ENCODE results near the gene OR11G2.
"Not testable (repeated sequence)": the region's sequence is repeated elsewhere in the genome, so short reads cannot be mapped to it uniquely, and the experiment has no call there.

The OR11G2 gene

GRCh38 chr14:20180486-20180885 lies 10.2 kb upstream of the OR11G2 start:
- Histone ChIP-seq H3K4me3 (ENCODE audit: low read length in 2 of 2) (no peak overlapping the region), H3K27ac (ENCODE audit: low read length) (no peak overlapping the region), H3K9me3 (ENCODE audit: control insufficient read depth in 2 of 2, low read length in 2 of 2) (no peaks in the 10 kb centered on the region), H3K36me3 (ENCODE audit: control insufficient read depth in 2 of 2, insufficient read depth in 2 of 2, low read length in 2 of 2) (no peaks in the 10 kb centered on the region), H3K27me3 (ENCODE audit: control insufficient read depth in 1 of 2, insufficient read depth in 2 of 2, low read length in 2 of 2) (no peaks in the 10 kb centered on the region), H3K4me1 (ENCODE audit: control insufficient read depth, insufficient read depth, low read length) (no peaks in the 10 kb centered on the region), H3K9ac (ENCODE audit: low read length in 2 of 2) (no peak overlapping the region)

GRCh38 chr14:20184181-20184580 lies 6.5 kb upstream of the OR11G2 start:
- no peak overlapping the region for H3K4me3 ChIP-seq (ENCODE audit: low read length in 2 of 2)

GRCh38 chr14:20191396-20191795 lies 700 bp downstream of the OR11G2 start:
- H3K27ac ChIP-seq (ENCODE audit: low read length) = no peak overlapping the region
- no peaks in the 10 kb centered on the region for H3K9me3 ChIP-seq (ENCODE audit: control insufficient read depth in 2 of 2, low read length in 2 of 2)
- no peak overlapping the region for H3K9ac ChIP-seq (ENCODE audit: low read length in 2 of 2)
- no peaks in the 10 kb centered on the region for H3K4me1 ChIP-seq (ENCODE audit: control insufficient read depth, insufficient read depth, low read length)
- no peaks in the 10 kb centered on the region for H3K36me3 ChIP-seq (ENCODE audit: control insufficient read depth in 2 of 2, insufficient read depth in 2 of 2, low read length in 2 of 2)
- H3K27me3 ChIP-seq (ENCODE audit: control insufficient read depth in 1 of 2, insufficient read depth in 2 of 2, low read length in 2 of 2) = no peaks in the 10 kb centered on the region
- H3K4me3 ChIP-seq (ENCODE audit: low read length in 2 of 2) = no peak overlapping the region

More at GRCh38 chr14:20184181-20184580, 6.5 kb upstream of the OR11G2 start:
- H3K27ac ChIP-seq (ENCODE audit: low read length) = no peak overlapping the region
- H3K9me3 ChIP-seq (ENCODE audit: control insufficient read depth in 2 of 2, low read length in 2 of 2) = no peaks in the 10 kb centered on the region
- H3K27me3 ChIP-seq (ENCODE audit: control insufficient read depth in 1 of 2, insufficient read depth in 2 of 2, low read length in 2 of 2) = no peaks in the 10 kb centered on the region
- H3K4me1 ChIP-seq (ENCODE audit: control insufficient read depth, insufficient read depth, low read length) = no peaks in the 10 kb centered on the region
- no peak overlapping the region for H3K9ac ChIP-seq (ENCODE audit: low read length in 2 of 2)
- H3K36me3 ChIP-seq (ENCODE audit: control insufficient read depth in 2 of 2, insufficient read depth in 2 of 2, low read length in 2 of 2) = no peaks in the 10 kb centered on the region

DNA sequence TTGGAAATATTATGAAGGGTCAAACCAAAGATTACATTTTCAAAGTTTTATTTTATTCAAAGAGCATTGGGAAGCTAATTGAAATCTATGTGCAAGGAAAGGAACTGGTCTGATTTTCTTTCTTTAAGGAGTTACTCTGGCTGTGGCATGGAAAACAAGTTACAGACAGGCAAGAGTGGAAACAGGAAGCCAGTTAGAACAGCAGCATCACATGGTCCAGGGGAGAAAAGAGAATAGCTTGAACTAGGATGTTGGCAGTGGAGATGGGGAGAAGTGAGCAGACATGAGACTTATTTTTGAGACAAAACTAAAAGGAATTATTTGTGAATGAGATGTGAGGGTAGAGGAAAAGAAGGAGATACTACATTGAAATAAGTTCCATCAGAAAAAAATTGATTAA lies 3.4 kb downstream of the OR11G2 start:
- Histone ChIP-seq H3K4me3 (ENCODE audit: low read length in 2 of 2) (no peak overlapping the region), H3K27me3 (ENCODE audit: control insufficient read depth in 1 of 2, insufficient read depth in 2 of 2, low read length in 2 of 2) (no peaks in the 10 kb centered on the region), H3K9me3 (ENCODE audit: control insufficient read depth in 2 of 2, low read length in 2 of 2) (no peaks in the 10 kb centered on the region), H3K36me3 (ENCODE audit: control insufficient read depth in 2 of 2, insufficient read depth in 2 of 2, low read length in 2 of 2) (no peaks in the 10 kb centered on the region), H3K27ac (ENCODE audit: low read length) (no peak overlapping the region), H3K4me1 (ENCODE audit: control insufficient read depth, insufficient read depth, low read length) (no peaks in the 10 kb centered on the region), H3K9ac (ENCODE audit: low read length in 2 of 2) (no peak overlapping the region)

GRCh38 chr14:20195170-20195569 lies 4.5 kb downstream of the OR11G2 start:
- H3K9ac ChIP-seq (ENCODE audit: low read length in 2 of 2); H3K27ac ChIP-seq (ENCODE audit: low read length); H3K4me1 ChIP-seq (ENCODE audit: control insufficient read depth, insufficient read depth, low read length); H3K36me3 ChIP-seq (ENCODE audit: control insufficient read depth in 2 of 2, insufficient read depth in 2 of 2, low read length in 2 of 2); H3K9me3 ChIP-seq (ENCODE audit: control insufficient read depth in 2 of 2, low read length in 2 of 2); H3K4me3 ChIP-seq (ENCODE audit: low read length in 2 of 2); H3K27me3 ChIP-seq (ENCODE audit: control insufficient read depth in 1 of 2, insufficient read depth in 2 of 2, low read length in 2 of 2): not testable (repeated sequence)

- Histone ChIP-seq H3K4me1 (ENCODE audit: control insufficient read depth, insufficient read depth, low read length) (no peaks in the 10 kb centered on the region), H3K27ac (ENCODE audit: low read length) (no peak overlapping the region), H3K4me3 (ENCODE audit: low read length in 2 of 2) (no peak overlapping the region), H3K9me3 (ENCODE audit: control insufficient read depth in 2 of 2, low read length in 2 of 2) (no peaks in the 10 kb centered on the region), H3K27me3 (ENCODE audit: control insufficient read depth in 1 of 2, insufficient read depth in 2 of 2, low read length in 2 of 2) (no peaks in the 10 kb centered on the region), H3K9ac (ENCODE audit: low read length in 2 of 2) (no peak overlapping the region), H3K36me3 (ENCODE audit: control insufficient read depth in 2 of 2, insufficient read depth in 2 of 2, low read length in 2 of 2) (no peaks in the 10 kb centered on the region)
Measured at GRCh38 chr14:20195911-20196310, 5.2 kb downstream of the OR11G2 start.

GRCh38 chr14:20197459-20197858 lies 6.8 kb downstream of the OR11G2 start:
- H3K4me1 ChIP-seq (ENCODE audit: control insufficient read depth, insufficient read depth, low read length) = no peaks in the 10 kb centered on the region
- no peaks in the 10 kb centered on the region for H3K9me3 ChIP-seq (ENCODE audit: control insufficient read depth in 2 of 2, low read length in 2 of 2)
- H3K4me3 ChIP-seq (ENCODE audit: low read length in 2 of 2) = no peak overlapping the region
- H3K27ac ChIP-seq (ENCODE audit: low read length) = no peak overlapping the region
- no peaks in the 10 kb centered on the region for H3K27me3 ChIP-seq (ENCODE audit: control insufficient read depth in 1 of 2, insufficient read depth in 2 of 2, low read length in 2 of 2)
- no peak overlapping the region for H3K9ac ChIP-seq (ENCODE audit: low read length in 2 of 2)
- H3K36me3 ChIP-seq (ENCODE audit: control insufficient read depth in 2 of 2, insufficient read depth in 2 of 2, low read length in 2 of 2) = no peaks in the 10 kb centered on the region

DNA sequence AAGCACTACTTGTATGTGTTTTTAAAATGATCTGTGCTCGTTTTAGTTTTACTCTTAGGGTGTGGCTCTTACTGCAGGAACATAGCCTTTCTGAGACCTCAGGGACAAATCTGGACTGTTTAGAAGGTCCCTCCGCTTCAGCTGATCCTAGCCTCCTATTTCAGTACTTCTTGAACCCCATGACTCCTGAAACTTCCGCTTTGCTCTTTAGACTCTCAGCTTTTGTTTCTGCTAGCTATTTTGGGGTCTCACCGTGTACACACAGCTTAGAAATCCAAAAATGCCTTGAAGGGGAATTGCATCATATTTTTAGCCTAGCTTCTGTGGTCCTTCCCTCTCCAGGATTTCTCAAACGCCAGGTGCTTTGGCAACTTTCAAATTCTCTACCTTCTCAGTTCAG lies 8.3 kb downstream of the OR11G2 start:
- Histone ChIP-seq H3K36me3 (ENCODE audit: control insufficient read depth in 2 of 2, insufficient read depth in 2 of 2, low read length in 2 of 2) (no peaks in the 10 kb centered on the region), H3K9me3 (ENCODE audit: control insufficient read depth in 2 of 2, low read length in 2 of 2) (no peaks in the 10 kb centered on the region), H3K27ac (ENCODE audit: low read length) (no peak overlapping the region), H3K27me3 (ENCODE audit: control insufficient read depth in 1 of 2, insufficient read depth in 2 of 2, low read length in 2 of 2) (no peaks in the 10 kb centered on the region), H3K4me1 (ENCODE audit: control insufficient read depth, insufficient read depth, low read length) (no peaks in the 10 kb centered on the region), H3K4me3 (ENCODE audit: low read length in 2 of 2) (no peak overlapping the region), H3K9ac (ENCODE audit: low read length in 2 of 2) (no peak overlapping the region)

GRCh38 chr14:20204721-20205120 lies 14.0 kb downstream of the OR11G2 start:
- Histone ChIP-seq H3K9me3 (ENCODE audit: control insufficient read depth in 2 of 2, low read length in 2 of 2) (no peaks in the 10 kb centered on the region), H3K4me1 (ENCODE audit: control insufficient read depth, insufficient read depth, low read length) (no peaks in the 10 kb centered on the region), H3K4me3 (ENCODE audit: low read length in 2 of 2) (no peak overlapping the region), H3K9ac (ENCODE audit: low read length in 2 of 2) (no peak overlapping the region), H3K27me3 (ENCODE audit: control insufficient read depth in 1 of 2, insufficient read depth in 2 of 2, low read length in 2 of 2) (no peaks in the 10 kb centered on the region), H3K36me3 (ENCODE audit: control insufficient read depth in 2 of 2, insufficient read depth in 2 of 2, low read length in 2 of 2) (no peaks in the 10 kb centered on the region), H3K27ac (ENCODE audit: low read length) (no peak overlapping the region)

GRCh38 chr14:20209595-20209994 lies 18.9 kb downstream of the OR11G2 start:
- H3K27ac ChIP-seq (ENCODE audit: low read length) = no peak overlapping the region
- no peaks in the 10 kb centered on the region for H3K36me3 ChIP-seq (ENCODE audit: control insufficient read depth in 2 of 2, insufficient read depth in 2 of 2, low read length in 2 of 2)
- no peak overlapping the region for H3K9ac ChIP-seq (ENCODE audit: low read length in 2 of 2)
- no peaks in the 10 kb centered on the region for H3K27me3 ChIP-seq (ENCODE audit: control insufficient read depth in 1 of 2, insufficient read depth in 2 of 2, low read length in 2 of 2)
- no peaks in the 10 kb centered on the region for H3K4me1 ChIP-seq (ENCODE audit: control insufficient read depth, insufficient read depth, low read length)
- H3K9me3 ChIP-seq (ENCODE audit: control insufficient read depth in 2 of 2, low read length in 2 of 2) = no peaks in the 10 kb centered on the region
- no peak overlapping the region for H3K4me3 ChIP-seq (ENCODE audit: low read length in 2 of 2)

DNA sequence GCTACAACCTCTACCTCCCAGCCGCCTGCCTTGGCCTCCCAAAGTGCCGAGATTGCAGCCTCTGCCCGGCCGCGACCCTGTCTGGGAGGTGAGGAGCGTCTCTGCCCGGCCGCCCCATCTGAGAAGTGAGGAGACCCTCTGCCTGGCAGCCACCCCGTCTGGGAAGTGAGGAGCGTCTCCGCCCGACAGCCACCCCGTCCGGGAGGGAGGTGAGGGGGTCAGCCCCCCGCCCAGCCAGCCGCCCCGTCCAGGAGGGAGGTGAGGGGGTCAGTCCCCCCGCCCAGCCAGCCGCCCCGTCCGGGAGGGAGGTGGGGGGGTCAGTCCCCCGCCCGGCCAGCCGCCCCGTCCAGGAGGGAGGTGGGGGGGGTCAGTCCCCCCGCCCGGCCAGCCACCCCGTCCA lies 21.7 kb downstream of the OR11G2 start:
- H3K9me3 ChIP-seq (ENCODE audit: control insufficient read depth in 2 of 2, low read length in 2 of 2); H3K4me1 ChIP-seq (ENCODE audit: control insufficient read depth, insufficient read depth, low read length); H3K4me3 ChIP-seq (ENCODE audit: low read length in 2 of 2); H3K27me3 ChIP-seq (ENCODE audit: control insufficient read depth in 1 of 2, insufficient read depth in 2 of 2, low read length in 2 of 2); H3K27ac ChIP-seq (ENCODE audit: low read length); H3K9ac ChIP-seq (ENCODE audit: low read length in 2 of 2); H3K36me3 ChIP-seq (ENCODE audit: control insufficient read depth in 2 of 2, insufficient read depth in 2 of 2, low read length in 2 of 2): not testable (repeated sequence)

DNA sequence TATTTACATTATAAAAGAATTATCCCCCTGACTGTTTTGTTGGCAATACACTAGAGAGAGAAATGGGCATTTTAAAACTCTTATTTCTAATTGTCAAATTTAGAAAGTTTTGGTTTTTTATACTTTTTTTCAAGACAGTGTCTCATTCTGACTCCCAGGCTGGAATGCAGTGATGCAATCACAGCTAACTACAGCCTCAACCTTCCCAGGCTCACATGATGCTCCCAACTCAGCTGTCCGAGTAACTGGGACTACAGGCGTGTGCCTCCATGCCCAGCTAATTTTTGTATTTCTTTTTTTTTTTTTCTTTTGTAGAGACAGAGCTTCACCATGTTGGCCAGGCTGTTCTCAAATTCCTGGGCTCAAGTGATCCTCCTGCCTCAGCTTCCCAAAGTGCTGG lies 24.5 kb downstream of the OR11G2 start:
- no peaks in the 10 kb centered on the region for H3K4me1 ChIP-seq (ENCODE audit: control insufficient read depth, insufficient read depth, low read length)
- no peaks in the 10 kb centered on the region for H3K27me3 ChIP-seq (ENCODE audit: control insufficient read depth in 1 of 2, insufficient read depth in 2 of 2, low read length in 2 of 2)
- H3K9ac ChIP-seq (ENCODE audit: low read length in 2 of 2) = no peak overlapping the region
- no peaks in the 10 kb centered on the region for H3K9me3 ChIP-seq (ENCODE audit: control insufficient read depth in 2 of 2, low read length in 2 of 2)
- H3K36me3 ChIP-seq (ENCODE audit: control insufficient read depth in 2 of 2, insufficient read depth in 2 of 2, low read length in 2 of 2) = no peaks in the 10 kb centered on the region
- no peak overlapping the region for H3K4me3 ChIP-seq (ENCODE audit: low read length in 2 of 2)
- H3K27ac ChIP-seq (ENCODE audit: low read length) = no peak overlapping the region
